ENCODE measurements around the gene SCO2. TPM values are rescaled to one million over a fixed set of nuclear protein-coding genes. Genes with fewer than 3 reads are reported as not detected.

The SCO2 gene
- total RNA-seq, 1 experiment from 2014 or later: 7.0 TPM

- no peak overlapping the region for H3K27ac ChIP-seq (ENCODE audit: low read depth, low read length)
- no peaks in the 10 kb centered on the region for H3K36me3 ChIP-seq (ENCODE audit: control insufficient read depth in 1 of 2, insufficient read depth in 2 of 2, low read length in 2 of 2)
- H3K27me3 ChIP-seq (ENCODE audit: insufficient read depth, low read length): no peaks in the 10 kb centered on the region
- peaks cover 13 to 34% of the 10 kb centered on the region in 2 experiments; a peak in 3 of 4 replicates for H3K4me1 ChIP-seq (ENCODE audit: control insufficient read depth in 1 of 2, insufficient read depth in 2 of 2, low read length in 2 of 2)
- intact Hi-C loops (cut with micrococcal nuclease): no loop called here
- H3K4me2 ChIP-seq (ENCODE audit: low read length): no peak overlapping the region
- no peaks in the 10 kb centered on the region for H3K9me2 ChIP-seq (ENCODE audit: insufficient read depth)
- no peak for TF ChIP-seq ZBTB33 (IDR thresholded peaks at IDR 0.05; ENCODE audit: extremely low read depth, insufficient replicate concordance, low read length)
- no peak for TF ChIP-seq SIN3A (IDR thresholded peaks at IDR 0.05; ENCODE audit: low read depth)
- no peak for TF ChIP-seq SP1 (IDR thresholded peaks at IDR 0.05; ENCODE audit: low read depth)
- TF ChIP-seq ZFX (IDR thresholded peaks at IDR 0.05): no peak
- no peak for TF ChIP-seq CTCF (IDR thresholded peaks at IDR 0.05 in 2 of 3, conservative IDR thresholded peaks at IDR 0.05 in 1 of 3; ENCODE audit: borderline replicate concordance in 1 of 3, insufficient read depth in 1 of 3, low read depth in 2 of 3, low read length in 2 of 3)
- no peak for TF ChIP-seq POLR2A (IDR thresholded peaks at IDR 0.05; ENCODE audit: borderline replicate concordance, extremely low read depth, insufficient read depth, insufficient read length)
- TF ChIP-seq RAD21 (IDR thresholded peaks at IDR 0.05; ENCODE audit: low read depth): no peak
- no peak for TF ChIP-seq REST (IDR thresholded peaks at IDR 0.05; ENCODE audit: low read depth)
- no peak for TF ChIP-seq EZH2phosphoT487 (IDR thresholded peaks at IDR 0.05; ENCODE audit: borderline replicate concordance)
- no peak for TF ChIP-seq POLR2AphosphoS5 (IDR thresholded peaks at IDR 0.05; ENCODE audit: low read depth, low read length)
- TF ChIP-seq ATF3 (IDR thresholded peaks at IDR 0.05): no peak
- TF ChIP-seq ZNF274 (IDR thresholded peaks at IDR 0.05; ENCODE audit: low read depth, low read length): no peak
- no peak for TF ChIP-seq MAX (IDR thresholded peaks at IDR 0.05)
- TF ChIP-seq FOSL1 (IDR thresholded peaks at IDR 0.05; ENCODE audit: low read depth): no peak
- TF ChIP-seq CEBPB (IDR thresholded peaks at IDR 0.05; ENCODE audit: low read depth): no peak
- ATAC-seq (no peak), DNase-seq (ENCODE audit: low read depth, low spot score) (no peak)
- H4K20me1 ChIP-seq (ENCODE audit: insufficient read depth): no peaks in the 10 kb centered on the region
- H3K9ac ChIP-seq (ENCODE audit: low read length): no peak overlapping the region
- RAD21 ChIA-PET (ENCODE audit: low non-redundant PET in 1 of 2, low total read pairs in 2 of 2, uncharacterized antibody in 2 of 2, unreplicated experiment in 2 of 2): no interaction called here
- POLR2A ChIA-PET: no interaction called here
- H3K79me2 ChIP-seq (ENCODE audit: insufficient read depth, low read length): peaks cover 17% of the 10 kb centered on the region
- CTCF ChIA-PET: no interaction called here
- H2AFZ ChIP-seq (ENCODE audit: low read depth, low read length, poor library complexity, severe bottlenecking): no peak overlapping the region
- H3K4me3 ChIP-seq (replicated peaks in 1 of 2; ENCODE audit: low read depth in 1 of 2, low read length in 2 of 2): no peak overlapping the region
- H3K9me3 ChIP-seq (ENCODE audit: control insufficient read depth in 1 of 2, insufficient read depth in 1 of 2, low read depth in 1 of 2, low read length in 2 of 2): no peaks in the 10 kb centered on the region
- BruUV-seq (replicated peaks): no TSS peak
Observed at GRCh38 chr22:50477923-50478322, 47.5 kb downstream of the SCO2 start.

Data from HCT116 (cell line).